Thymus (tissue), 11 donors: ENCODE results near the gene SMPD3. TPM values are rescaled to one million over a fixed set of nuclear protein-coding genes. Genes with fewer than 3 reads are reported as not detected.

Source experiments
- DNase-seq, 9 donors: peaks; one replicate each; pipeline ENCODE4 v3.0.0-alpha.2; 2013; ENCODE audit warnings: low spot score in 9 of 9, low read depth in 6 of 9, missing footprints in 1 of 9
- H3K27ac ChIP-seq, 2 donors: one replicate each; pipeline ENCODE4 v1.5.1; 2013; ENCODE audit warnings: control low read depth in 1 of 2, low read depth in 1 of 2, low read length in 1 of 2, mild to moderate bottlenecking in 1 of 2, moderate library complexity in 1 of 2
- H3K27me3 ChIP-seq, 2 donors: one replicate each; pipeline ENCODE4 v1.5.1; 2013; ENCODE audit warnings: low read length in 1 of 2; ENCODE audit not compliant: control insufficient read depth in 2 of 2, insufficient read depth in 1 of 2
- H3K36me3 ChIP-seq, 2 donors: one replicate each; pipeline ENCODE4 v1.5.1; 2013; ENCODE audit warnings: low read length in 1 of 2, mild to moderate bottlenecking in 1 of 2, moderate library complexity in 1 of 2; ENCODE audit not compliant: control insufficient read depth in 2 of 2, insufficient read depth in 2 of 2
- H3K4me1 ChIP-seq, 2 donors: one replicate each; pipeline ENCODE4 v1.5.1; 2013; ENCODE audit warnings: low read length in 2 of 2; ENCODE audit not compliant: control insufficient read depth in 2 of 2, insufficient read depth in 2 of 2
- H3K4me3 ChIP-seq, 2 donors: one replicate each; pipeline ENCODE4 v1.5.1; 2013; ENCODE audit warnings: low read length in 2 of 2, control low read depth in 1 of 2, mild to moderate bottlenecking in 1 of 2
- H3K9me3 ChIP-seq, 2 donors: one replicate each; pipeline ENCODE4 v1.5.1; 2013; ENCODE audit warnings: low read length in 1 of 2, mild to moderate bottlenecking in 1 of 2; ENCODE audit not compliant: control insufficient read depth in 2 of 2, insufficient read depth in 1 of 2
- WGBS: extraction: QIAGEN DNeasy Blood & Tissue Kit; methylation state at CpG from one replicate; pipeline ENCODE4 v1.1.7; 2013; 5-methylcytosine and 5-hydroxymethylcytosine counted together
- polyA plus RNA-seq: library from polyadenylated mRNA; stranded (reverse); fragments of 200-250 nt; gene quantifications from one replicate; pipeline ENCODE4 v1.2.3, GENCODE V29; 2013
- total RNA-seq: library from RNA; stranded (reverse); fragments of 120-200 nt; gene quantifications from one replicate; pipeline ENCODE4 v1.2.4, GENCODE V29; 2013
- donor health status: healthy.

The SMPD3 gene
- total and polyA plus RNA-seq, 2 donors: 21.8 to 120 TPM

DNA sequence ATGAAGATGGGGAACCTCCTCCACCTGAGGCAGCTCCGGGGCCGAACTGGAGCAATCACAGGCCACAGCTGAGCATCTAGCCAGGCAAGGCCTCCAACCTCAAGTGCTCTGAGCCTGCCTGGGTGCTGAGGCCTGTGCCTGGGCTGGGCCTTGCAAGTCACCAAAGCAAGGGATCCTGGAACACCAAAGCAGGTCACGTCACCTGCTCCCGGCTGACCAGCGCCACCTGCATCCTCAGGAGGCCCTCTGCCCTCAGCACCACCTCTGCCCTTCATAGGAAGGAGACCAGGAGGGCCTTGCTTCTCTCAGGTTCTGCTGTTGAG lies 68.0 kb downstream of the SMPD3 start:
- DNase-seq: peak in 2 of 9 donors; percentile 33 to 63
- H3K4me3 ChIP-seq: peak overlapping the region; percentile 30 to 39
- no peaks in the 10 kb centered on the region for H3K36me3 ChIP-seq
- peaks cover 0 to 4% of the 10 kb centered on the region in 2 donors for H3K9me3 ChIP-seq
- 67% methylated on average over 5 of the region's 5 CpGs for WGBS
- H3K4me1 ChIP-seq: peaks cover 94 to 100% of the 10 kb centered on the region in 2 donors
- peak overlapping the region; percentile 95 to 97 for H3K27ac ChIP-seq
- H3K27me3 ChIP-seq: no peaks in the 10 kb centered on the region

DNA sequence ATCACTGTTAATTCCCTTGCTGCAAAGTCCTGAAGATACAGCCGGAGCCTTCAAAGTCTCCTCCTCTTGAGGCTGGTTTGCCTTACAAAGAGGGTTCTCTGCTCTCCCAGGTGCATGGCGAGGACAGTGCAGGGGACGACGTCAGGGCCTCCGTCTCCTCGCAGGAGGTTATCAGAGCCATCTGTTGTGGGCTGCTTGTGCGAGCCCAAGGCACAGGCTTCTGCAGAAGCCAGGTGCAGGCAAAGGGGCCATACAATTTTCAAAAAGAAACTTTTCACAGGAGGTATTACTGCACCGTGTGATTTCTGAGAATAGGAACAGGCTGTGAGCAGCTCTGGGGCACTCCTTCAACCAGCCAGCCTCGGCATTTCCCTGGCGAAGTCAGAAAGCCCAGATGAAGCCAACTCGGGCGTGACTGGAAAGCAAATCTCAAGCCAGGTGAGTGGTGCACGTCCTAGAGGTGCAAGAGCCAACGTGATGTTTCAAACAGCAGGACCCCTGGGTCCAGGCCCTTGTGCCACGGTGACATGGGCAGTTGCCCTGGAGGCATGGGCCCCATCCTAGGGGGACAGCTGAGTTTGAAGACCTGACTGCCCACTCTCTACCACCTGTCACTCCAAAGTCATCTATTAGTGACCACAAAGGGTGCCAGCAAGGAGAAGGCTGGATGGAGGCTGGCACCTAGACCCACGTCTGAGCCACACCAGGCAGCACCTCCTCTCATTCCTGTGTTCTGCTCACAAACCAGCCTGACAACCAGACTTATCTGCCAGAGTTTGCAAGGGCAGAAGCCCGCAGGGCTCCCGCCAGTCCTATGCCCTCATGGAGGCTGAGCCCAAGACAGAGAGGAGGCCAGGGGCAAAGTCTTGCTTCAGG lies 68.6 kb downstream of the SMPD3 start:
- H3K27ac ChIP-seq: peak overlapping the region; percentile 95 to 97
- no peaks in the 10 kb centered on the region for H3K36me3 ChIP-seq
- H3K9me3 ChIP-seq: peaks cover 0 to 4% of the 10 kb centered on the region in 2 donors
- peak overlapping the region; percentile 30 to 39 for H3K4me3 ChIP-seq
- no peaks in the 10 kb centered on the region for H3K27me3 ChIP-seq
- 22% methylated on average over 18 of the region's 18 CpGs for WGBS
- DNase-seq: peak in 7 of 9 donors; percentile 73 to 95 (median 88)
- H3K4me1 ChIP-seq: peaks cover 95 to 100% of the 10 kb centered on the region in 2 donors

DNA sequence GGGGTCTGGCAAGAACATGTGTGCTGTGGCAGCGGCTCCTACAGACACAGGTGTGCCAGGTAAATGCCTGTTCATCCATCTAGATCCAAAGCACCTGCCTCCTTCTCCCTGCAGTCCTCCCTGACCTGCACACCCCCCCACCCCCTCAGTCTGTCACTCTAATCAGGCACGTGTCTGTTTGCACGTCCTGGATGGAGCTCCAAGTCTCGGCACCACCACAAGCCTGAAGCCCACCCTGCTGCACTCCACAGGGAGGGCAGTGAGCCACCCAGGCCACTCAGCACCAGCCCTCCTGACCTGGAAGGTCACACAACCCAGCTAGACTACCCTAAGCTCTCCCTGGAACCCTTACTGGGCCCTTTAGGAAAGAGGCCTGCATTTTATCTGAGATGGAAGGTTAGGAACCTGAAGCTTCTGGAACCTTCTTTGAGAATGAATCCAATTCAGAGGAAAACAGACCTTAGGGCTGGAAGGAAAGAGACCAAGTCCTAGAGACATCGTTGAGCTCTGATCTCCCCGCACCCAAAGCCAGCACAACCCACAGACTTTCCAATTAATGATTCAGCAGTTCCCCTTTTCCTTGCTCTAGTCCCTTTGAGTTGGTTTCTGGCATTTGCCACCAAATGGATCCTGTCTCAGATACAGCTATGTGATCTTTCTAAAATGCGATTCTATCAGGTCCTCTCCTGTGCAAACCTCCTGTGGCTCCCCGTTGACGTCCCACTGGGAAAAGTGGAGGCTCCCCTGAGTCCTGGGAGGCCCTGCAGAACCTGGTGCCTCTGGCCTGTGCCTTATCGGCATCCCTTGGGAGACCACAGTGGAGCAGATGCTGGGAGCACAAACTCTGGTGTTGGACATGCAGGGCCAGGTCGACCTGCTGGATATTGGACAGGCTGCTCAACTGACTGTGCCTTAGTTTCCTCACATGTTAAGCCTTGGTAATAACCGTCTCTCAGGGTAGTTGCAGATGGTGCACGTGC lies 69.6 kb downstream of the SMPD3 start:
- peak in 2 of 9 donors; percentile 18 to 56 for DNase-seq
- H3K36me3 ChIP-seq: no peaks in the 10 kb centered on the region
- H3K4me3 ChIP-seq: peak overlapping the region; percentile 2 to 39
- 46% methylated on average over 13 of the region's 13 CpGs for WGBS
- H3K9me3 ChIP-seq: peaks cover 0 to 4% of the 10 kb centered on the region in 2 donors
- H3K27ac ChIP-seq: peak overlapping the region; percentile 88 to 97
- peaks cover 0 to 2% of the 10 kb centered on the region in 2 donors for H3K27me3 ChIP-seq
- H3K4me1 ChIP-seq: peaks cover 88 to 100% of the 10 kb centered on the region in 2 donors

DNA sequence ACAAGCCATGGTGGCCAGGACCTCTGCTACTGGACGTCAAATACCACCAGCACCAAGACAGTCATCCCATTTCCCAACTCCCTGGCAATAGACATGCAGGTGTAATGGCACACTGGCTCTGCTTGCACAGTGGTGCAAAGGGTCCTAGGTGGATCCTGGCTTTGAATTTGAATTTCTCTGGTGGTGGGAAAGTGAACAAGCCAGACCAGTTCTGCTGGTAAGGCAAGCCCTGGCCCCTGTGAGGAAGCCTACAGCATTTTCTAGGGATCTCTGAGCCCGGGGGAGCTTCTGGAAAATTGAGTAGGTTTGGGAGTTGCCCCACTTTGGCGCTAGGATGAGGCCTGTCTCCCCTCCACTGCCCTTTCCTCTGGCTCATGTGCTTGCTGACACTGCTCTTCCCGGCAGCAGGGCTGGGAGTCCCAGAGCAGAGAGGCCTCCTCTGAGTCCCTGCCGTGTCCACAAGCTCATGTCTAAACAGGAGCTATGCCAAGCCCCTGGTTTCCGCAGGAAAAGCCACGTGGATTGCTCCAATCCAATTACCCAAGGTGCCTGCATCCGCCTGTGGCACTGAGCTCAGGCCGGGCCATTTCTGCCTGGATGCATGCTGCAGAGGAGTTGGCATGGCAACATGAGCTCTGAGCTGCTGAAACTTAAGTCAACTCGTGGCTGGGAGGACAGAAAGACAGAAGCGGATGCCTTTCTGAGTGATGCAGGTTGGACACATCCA lies 70.5 kb downstream of the SMPD3 start:
- peak in 2 of 9 donors; percentile 24 to 55 for DNase-seq
- H3K27ac ChIP-seq: peak overlapping the region; percentile 88 to 97
- H3K4me1 ChIP-seq: peaks cover 82 to 100% of the 10 kb centered on the region in 2 donors
- peaks cover 0 to 4% of the 10 kb centered on the region in 2 donors for H3K9me3 ChIP-seq
- H3K4me3 ChIP-seq: no peak overlapping the region
- WGBS: 87% methylated on average over 11 of the region's 11 CpGs
- H3K27me3 ChIP-seq: peaks cover 0 to 3% of the 10 kb centered on the region in 2 donors
- H3K36me3 ChIP-seq: no peaks in the 10 kb centered on the region

DNA sequence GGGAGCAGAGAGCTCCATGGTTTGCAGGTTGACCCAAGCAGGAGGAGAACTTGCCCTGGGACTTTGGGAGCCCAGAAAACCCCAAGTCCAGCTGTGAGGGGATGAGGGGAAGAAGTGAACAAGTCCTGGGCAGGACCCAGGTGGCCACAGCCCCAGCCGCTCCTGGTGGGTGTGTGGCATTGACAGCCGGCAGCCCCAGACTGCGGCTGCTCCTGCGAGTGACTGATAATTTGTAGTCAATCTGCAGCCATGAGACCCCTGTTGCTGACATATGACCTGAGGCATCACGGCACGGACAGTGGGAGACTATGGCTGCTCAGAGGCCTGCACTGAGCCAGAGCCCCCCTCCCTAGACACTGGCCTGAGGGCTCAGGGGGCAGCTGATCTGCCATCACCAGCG lies 71.1 kb downstream of the SMPD3 start:
- 99% methylated on average over 7 of the region's 7 CpGs for WGBS
- Histone ChIP-seq H3K4me3 (no peak overlapping the region), H3K4me1 (peaks cover 81 to 100% of the 10 kb centered on the region in 2 donors), H3K36me3 (no peaks in the 10 kb centered on the region), H3K27ac (peak overlapping the region; percentile 33 to 97), H3K27me3 (peaks cover 0 to 3% of the 10 kb centered on the region in 2 donors), H3K9me3 (peaks cover 0 to 4% of the 10 kb centered on the region in 2 donors)
- no peak for DNase-seq

DNA sequence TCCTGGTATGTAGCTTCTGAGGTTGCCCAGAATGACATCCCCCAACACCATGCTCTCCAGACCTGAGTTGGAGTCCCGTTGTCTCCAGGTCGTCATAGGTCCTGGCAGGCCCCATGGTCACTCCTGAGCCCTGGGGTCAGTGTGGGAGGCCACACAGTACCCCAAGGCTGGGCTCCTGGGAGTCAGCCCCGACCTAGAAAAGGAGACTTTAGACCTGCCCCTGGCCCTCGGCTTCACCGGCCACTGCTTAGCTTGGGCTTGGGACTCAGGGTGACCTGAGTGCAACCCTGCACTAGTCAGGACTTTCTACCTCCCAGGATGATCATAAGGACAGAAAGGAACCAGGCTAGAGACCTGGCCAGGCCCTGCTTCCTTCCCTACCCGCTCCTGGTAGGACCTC lies 71.7 kb downstream of the SMPD3 start:
- Histone ChIP-seq H3K4me1 (peaks cover 81 to 100% of the 10 kb centered on the region in 2 donors), H3K4me3 (no peak overlapping the region), H3K27me3 (peaks cover 0 to 3% of the 10 kb centered on the region in 2 donors), H3K27ac (peak overlapping the region in 1 of 2 donors; percentile 97), H3K9me3 (peaks cover 0 to 4% of the 10 kb centered on the region in 2 donors), H3K36me3 (peaks cover 0 to 3% of the 10 kb centered on the region in 2 donors)
- no peak for DNase-seq
- WGBS: 98% methylated on average over 6 of the region's 6 CpGs

DNA sequence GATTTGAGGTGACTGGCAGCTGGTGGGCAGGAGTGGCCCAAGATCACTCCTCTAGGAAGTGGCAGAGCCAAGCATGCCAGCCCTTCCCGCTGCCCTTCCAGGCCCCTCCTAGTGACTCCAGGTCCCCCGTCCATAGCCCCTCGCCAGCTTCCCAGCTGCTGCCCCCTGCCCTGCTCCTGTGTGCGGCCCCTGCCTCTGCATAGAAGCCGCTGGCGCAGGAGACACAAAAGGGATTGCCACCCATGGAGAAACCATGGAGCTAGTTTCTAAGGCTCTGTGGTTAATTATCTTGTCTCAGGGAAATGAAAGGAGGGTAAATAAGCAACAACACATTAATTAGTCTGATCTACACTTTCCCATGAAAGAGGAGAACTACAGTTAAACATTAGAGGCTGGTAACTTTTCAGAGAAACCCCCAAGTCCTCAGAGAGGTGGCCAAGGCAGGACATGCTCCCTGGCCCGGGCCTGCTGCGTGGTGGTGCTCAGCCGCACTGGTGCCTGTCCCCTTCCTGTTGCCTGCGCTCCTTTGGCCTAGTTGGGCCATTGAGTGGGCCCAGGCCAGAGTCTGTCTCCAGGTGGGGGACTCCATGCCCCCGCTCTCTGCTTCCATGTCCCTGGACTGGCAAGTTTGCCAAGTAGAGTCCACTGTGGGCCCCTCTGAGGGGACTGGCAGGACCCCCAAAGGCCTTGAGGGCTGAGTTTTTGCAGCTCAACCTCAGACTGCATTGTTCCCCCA lies 72.3 kb downstream of the SMPD3 start:
- no peak for DNase-seq
- WGBS: 89% methylated on average over 11 of the region's 11 CpGs

More for the DNA sequence above, 72.3 kb downstream of the SMPD3 start:
- H3K36me3 ChIP-seq: peaks cover 0 to 6% of the 10 kb centered on the region in 2 donors
- peaks cover 81 to 100% of the 10 kb centered on the region in 2 donors for H3K4me1 ChIP-seq
- peaks cover 0 to 3% of the 10 kb centered on the region in 2 donors for H3K27me3 ChIP-seq
- no peak overlapping the region for H3K27ac ChIP-seq
- H3K9me3 ChIP-seq: peaks cover 0 to 4% of the 10 kb centered on the region in 2 donors
- H3K4me3 ChIP-seq: no peak overlapping the region
